Fibroblast of upper back skin (primary cell): ENCODE results near the gene LHFPL2.

Source experiments
- DNase-seq: peaks from one replicate; pipeline ENCODE4 v3.0.0-alpha.2; 2013

The LHFPL2 gene

GRCh38 chr5:78565395-78565794 lies 83.2 kb downstream of the LHFPL2 start:
- DNase-seq, result no peak

GRCh38 chr5:78563621-78564020 lies 85.0 kb downstream of the LHFPL2 start:
- no peak for DNase-seq

GRCh38 chr5:78562714-78563330 lies 85.8 kb downstream of the LHFPL2 start:
- DNase-seq, result no peak

- DNase-seq, result no peak
Measured at GRCh38 chr5:78562001-78562400, 86.6 kb downstream of the LHFPL2 start.

- no peak for DNase-seq
Measured at GRCh38 chr5:78561261-78561660, 87.3 kb downstream of the LHFPL2 start.

GRCh38 chr5:78560000-78560855 lies 88.3 kb downstream of the LHFPL2 start:
- DNase-seq, result no peak

DNA sequence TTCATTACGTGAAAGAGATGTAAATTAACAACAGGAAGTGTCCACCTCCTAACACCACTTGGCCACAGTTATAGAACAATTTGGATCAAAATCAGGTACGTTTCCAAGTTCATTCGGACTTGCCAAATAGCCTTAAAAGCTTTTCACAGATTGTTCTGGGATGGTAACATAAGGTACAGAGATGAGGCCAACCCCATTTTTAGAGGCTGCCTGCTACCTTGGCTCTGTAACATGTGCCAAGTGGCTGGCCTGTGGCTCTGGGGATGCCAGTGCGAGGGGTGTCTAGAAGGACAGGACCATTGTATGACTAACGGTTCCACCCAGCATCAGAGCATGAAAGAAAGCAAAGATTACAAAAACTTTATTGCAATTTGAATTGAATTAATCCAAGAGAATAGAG lies 91.0 kb downstream of the LHFPL2 start:
- no peak for DNase-seq

- DNase-seq, result no peak
Measured at GRCh38 chr5:78555870-78556269, 92.7 kb downstream of the LHFPL2 start.

GRCh38 chr5:78554670-78555069 lies 93.9 kb downstream of the LHFPL2 start:
- peak; percentile 55 for DNase-seq

GRCh38 chr5:78553580-78554353 lies 94.8 kb downstream of the LHFPL2 start:
- no peak for DNase-seq

DNA sequence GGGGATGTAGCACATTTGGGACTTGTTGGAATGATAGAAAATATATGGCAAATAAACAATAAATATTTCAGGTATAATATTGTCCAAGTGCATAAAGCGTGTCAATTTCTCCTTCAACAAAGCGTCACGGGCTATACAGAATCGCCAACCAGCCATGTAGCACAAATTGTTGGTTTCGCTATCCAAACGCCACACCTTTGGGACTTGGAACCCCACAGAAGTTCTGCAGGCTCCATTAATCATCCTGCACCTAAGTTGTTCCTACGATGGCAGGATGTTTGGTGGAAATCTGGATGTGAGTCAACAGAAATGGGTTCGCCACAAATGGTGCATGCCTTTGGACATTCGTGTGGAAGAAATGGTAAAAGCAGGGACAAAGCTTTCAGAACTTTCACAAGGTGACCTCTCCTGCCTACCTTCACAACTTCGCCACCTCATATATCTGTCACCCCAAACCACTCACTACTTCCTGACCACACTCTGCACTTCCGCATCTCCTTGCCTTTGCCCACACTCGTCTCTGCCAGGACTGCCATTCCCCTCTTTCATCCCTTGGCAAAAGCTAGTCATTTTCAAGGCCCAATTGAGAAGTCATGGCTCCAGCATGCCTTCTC lies 95.7 kb downstream of the LHFPL2 start:
- no peak for DNase-seq

DNA sequence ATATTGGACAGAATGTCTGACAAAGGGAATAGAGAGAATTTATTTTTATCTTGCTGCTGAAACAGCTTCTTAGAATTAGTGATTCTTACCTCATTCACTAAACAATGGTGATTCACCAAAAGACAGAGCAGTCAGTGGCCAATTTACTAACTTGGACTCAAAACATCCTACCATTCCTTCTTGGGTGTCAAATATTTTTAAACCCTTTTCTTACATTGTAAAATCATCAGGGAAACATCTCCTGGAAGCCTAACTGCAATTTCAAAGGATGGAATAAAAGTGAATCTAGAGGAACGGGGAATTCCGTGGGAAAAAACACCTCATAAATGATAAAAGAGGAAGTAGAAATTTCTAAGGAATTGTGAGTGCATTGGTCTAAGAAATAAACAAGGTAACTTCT lies 97.7 kb downstream of the LHFPL2 start:
- peak; percentile 57 for DNase-seq

GRCh38 chr5:78549043-78549442 lies 99.5 kb downstream of the LHFPL2 start:
- no peak for DNase-seq

- DNase-seq, result peak; percentile 98
Measured at GRCh38 chr5:78547731-78548615, 100.6 kb downstream of the LHFPL2 start.

DNA sequence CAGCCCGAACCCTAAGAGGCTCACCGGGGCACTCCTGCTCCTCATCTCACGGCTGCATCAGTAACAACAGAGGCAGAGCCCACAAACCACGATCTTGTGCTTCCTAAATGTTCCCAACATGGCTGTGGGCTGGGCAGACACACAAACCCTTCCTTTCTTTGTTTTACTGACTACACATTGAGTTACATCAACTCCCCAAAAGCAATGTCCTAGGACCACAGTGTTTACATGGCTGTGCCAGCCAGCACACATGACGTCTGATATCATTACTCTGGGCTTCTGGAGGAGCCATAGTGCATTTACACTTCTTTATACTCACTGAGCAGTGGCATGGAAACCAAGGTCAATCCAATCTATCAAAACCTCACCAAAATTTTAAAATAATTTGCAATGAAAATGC lies 101.4 kb downstream of the LHFPL2 start:
- no peak for DNase-seq

DNA sequence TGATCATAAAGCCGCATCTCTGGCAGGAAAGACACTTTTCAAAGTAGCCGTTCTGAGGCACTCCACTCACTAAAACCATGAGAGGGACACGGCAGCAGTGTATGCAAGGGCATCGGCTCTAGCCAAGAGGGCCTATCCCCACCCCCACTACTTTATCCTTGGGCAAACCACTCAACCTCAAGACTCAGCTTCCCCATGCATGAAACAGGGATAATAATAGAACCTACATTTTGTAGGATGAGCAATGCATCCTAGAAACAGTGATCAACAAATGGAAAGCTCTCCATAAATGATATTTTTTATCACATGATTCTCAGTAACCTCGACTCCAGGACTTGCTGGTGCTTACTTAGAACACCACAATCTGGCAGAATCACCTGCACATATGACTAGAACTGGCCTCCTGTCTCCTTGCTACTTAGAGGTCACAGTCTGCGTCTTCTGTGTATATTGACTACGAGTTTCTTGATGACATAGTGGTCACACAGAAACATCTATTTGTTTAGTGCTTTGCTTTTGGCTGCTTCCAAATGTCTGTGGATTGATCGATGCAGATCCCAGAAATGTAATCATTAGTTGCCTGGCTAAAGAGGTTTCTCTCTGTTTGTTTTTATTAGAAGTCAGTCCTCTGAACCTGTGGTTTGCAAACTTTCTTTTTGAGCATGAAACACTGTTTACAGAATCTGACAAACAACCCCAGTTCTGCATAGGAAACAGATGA lies 102.1 kb downstream of the LHFPL2 start:
- no peak for DNase-seq

DNA sequence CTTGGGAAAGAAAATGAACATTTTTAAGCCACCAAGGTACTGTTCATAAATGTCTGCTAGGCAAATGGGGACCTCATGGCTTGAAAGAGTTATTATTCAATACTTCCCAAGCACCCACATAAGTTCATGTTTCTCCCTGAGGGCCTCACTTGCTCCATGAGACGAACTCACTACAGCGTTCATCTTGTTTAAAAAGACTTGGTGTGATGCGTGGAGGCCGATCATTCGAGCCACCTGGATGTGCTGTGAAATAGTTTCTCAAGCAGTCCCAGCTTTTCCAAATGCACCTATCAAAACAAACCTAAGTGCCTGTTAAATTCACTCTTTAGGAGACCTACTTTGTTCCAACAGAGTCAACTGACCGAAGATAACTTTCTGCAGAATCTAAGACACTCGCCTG lies 103.2 kb downstream of the LHFPL2 start:
- DNase-seq, result no peak

DNA sequence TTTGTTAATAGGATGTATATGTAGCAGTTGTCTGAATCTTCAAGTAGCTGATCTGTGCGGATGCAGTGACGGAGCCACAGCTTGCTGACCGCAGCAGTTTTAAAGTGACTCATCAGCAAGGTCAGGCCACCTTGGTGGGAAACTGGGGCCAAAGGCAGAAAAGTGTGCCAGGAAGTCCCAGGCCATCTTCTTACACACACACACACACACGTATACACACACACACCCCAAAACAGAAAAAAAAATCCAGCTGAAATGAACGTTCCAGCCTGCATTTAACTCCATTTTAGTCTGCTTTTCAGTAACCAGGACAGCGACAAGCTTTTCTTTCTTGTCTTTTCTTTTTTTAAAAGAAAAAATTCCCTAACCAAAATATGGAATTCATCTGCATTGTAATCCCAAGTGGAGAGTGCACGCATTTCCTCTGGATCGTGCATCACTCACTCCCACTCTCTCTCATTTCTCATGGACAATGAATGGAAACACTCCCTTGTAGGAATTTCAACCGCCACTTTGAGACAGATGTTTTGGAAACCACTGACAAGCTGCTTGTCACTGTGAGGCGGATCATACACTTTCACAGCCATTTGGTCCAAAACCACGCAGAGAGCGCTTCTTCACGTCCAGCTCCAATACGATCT lies 103.9 kb downstream of the LHFPL2 start:
- peak; percentile 87 for DNase-seq

GRCh38 chr5:78543916-78544315 lies 104.7 kb downstream of the LHFPL2 start:
- no peak for DNase-seq

DNA sequence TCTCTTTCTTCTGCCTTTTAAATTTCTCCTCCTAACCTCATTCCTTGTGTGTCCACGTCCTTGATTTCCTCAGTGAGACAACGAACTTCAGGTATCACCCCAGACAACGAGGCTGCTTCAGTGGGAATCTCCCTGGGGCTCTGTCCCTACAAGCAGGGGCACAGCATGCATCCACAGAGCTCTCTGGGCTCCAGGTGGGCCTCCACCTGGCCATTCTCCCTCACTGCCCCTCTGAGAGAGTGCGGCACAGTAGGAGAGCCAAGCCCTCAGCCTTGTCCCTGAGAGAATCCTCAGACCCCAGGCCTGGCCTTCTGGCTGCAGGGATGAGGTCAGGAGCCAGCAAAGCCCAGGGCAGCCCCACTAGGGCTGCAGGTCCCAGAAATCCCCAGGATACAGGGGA lies 105.3 kb downstream of the LHFPL2 start:
- DNase-seq, result no peak

- DNase-seq, result no peak
Measured at GRCh38 chr5:78542321-78542840, 106.2 kb downstream of the LHFPL2 start.
